Islet of Langerhans (tissue), 1 donor: ENCODE measurements around the gene SLC23A3.
A peak's percentile ranks its signal among the peaks of the same experiment; 100 is the strongest.

ENCODE experiments used
- FAIRE-seq: peaks from one replicate; lab custom pipeline; 2011; peaks lifted over from hg19 to GRCh38; lab: Jason Lieb, UNC

Gene SLC23A3, protein sequence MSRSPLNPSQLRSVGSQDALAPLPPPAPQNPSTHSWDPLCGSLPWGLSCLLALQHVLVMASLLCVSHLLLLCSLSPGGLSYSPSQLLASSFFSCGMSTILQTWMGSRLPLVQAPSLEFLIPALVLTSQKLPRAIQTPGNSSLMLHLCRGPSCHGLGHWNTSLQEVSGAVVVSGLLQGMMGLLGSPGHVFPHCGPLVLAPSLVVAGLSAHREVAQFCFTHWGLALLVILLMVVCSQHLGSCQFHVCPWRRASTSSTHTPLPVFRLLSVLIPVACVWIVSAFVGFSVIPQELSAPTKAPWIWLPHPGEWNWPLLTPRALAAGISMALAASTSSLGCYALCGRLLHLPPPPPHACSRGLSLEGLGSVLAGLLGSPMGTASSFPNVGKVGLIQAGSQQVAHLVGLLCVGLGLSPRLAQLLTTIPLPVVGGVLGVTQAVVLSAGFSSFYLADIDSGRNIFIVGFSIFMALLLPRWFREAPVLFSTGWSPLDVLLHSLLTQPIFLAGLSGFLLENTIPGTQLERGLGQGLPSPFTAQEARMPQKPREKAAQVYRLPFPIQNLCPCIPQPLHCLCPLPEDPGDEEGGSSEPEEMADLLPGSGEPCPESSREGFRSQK

DNA sequence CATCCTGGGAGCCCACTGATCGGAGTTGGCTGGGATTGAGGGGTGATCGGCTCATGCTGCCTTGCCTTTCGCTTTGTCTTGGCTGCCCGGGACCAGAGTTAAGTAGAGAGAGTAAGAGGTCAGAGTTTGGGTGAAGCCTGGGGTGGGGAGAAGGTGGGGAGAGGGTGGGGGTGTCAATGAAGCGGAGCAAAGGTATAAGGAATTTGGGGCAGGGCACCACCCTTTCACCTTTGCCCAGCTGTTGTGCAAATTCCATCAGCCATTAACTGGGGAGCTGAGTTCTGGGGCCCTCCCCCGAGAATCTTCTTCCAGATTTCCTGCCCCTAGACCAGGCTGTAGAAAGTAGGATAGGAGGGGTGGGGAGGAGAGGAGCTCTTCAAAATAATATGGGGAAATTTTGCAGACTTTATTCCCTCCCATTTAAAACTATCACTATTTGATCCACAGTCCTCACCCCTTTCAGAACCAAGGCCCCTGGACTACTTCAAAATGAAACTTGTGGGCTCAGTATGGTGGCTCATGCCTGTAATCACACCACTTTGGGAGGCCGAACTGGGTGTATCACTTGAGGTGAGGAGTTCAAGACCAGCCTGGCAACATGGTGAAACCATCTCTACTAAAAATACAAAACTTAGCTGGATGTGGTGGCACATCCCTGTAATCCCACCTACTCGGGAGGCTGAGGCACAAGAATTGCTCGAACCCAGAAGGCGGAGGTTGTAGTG is at the start of gene SLC23A3:
SLC23A3 (minus strand) TSS at position 100 of the 725 bp plus-strand sequence; CDS start at position 55, 45 bp downstream.
- FAIRE-seq, result no peak

DNA sequence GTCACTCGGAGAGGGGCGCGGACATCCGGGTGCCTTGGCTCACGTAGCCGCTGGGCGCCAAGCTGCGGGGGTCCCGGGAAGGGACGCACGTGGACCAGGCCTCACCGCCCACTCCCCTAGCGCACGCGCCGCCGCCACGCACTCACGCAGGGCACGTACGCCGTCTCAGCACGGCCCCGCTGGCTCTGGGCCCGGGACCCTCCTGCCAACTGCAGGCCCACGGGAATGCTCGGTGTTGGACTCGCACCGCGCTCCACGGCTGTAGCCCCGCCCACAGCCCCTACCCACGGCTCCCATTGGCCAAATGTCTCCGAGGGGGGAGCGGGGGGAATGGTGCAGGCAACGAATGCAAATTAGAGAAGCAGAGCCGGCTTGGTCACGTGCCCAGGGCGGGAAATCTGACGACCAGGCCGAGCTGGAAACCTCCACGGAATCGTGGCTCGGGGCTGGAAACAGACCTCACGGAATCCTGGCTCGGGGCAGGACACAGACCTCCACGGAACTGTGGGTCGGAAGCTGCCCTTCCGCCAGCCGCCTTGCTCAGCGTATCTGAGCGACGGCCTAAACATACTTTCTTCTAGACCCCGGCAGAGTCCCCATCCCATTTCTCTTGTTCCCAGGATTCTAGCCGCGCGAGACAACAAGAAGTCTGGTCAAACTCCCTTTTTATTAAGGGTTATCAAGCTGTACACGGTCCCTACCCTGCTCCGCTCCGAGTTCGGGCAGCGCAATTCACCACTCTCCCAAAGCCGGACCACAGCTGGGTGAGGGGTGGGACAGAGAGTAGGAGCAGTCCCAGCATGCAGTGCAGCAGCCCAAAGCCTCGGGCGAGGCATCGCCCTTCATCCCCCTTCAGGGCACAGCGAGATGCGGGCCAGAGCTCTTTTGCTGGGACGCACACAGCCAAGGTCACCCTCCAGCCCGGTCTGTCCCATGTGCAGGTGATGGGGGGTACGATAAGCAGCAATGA is 49.2 kb upstream of the SLC23A3 start, which contains the start of gene ABCB6:
ABCB6 (minus strand) TSS at position 227 of the 970 bp plus-strand sequence. CDS start 285 bp downstream, outside the sequence.
- peak; percentile 51 for FAIRE-seq

DNA sequence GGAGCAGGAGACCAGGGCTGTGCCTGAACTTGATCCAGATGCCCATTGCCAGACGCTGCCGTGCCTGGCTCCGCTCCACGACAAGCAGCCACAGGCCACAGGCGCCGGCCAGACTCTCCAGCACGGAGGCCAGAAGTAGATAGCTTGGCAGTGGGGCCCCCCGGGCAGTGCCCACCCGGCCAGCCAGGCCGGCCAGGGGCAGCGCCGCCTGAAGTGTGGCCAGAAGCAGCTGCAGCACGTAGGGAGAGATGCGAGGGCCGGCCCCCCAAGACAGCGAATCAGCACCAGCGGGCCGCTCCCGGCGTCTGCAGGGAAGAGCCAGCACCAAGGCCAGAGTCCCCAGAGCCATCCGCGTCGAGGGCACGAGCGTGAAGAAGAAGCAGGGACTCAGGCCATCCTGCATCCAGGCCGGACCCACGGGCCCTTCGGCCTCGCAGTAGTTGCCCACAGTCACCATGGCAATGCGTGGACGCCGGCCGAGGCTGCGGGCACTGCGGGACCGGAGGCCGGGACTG is 48.4 kb upstream of the SLC23A3 start:
- no peak for FAIRE-seq

DNA sequence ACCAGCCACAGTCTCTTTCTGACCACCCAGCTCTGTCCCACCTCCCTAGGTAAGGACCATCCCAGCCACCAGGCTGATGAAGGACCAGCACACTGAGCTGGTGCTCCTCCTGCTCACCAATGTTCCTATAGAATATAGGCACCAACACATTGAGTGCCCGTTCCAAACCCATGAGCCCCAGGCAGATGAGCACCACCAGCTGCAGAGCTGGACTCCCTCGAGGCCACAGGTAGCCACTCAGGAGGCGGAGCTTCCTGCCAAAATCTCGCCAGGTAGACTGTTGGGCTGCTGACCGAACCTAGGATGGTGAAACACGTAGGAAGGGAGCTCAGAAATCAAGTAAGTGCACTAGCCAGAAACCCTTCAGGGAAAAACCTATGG is 46.7 kb upstream of the SLC23A3 start:
- FAIRE-seq, result no peak

DNA sequence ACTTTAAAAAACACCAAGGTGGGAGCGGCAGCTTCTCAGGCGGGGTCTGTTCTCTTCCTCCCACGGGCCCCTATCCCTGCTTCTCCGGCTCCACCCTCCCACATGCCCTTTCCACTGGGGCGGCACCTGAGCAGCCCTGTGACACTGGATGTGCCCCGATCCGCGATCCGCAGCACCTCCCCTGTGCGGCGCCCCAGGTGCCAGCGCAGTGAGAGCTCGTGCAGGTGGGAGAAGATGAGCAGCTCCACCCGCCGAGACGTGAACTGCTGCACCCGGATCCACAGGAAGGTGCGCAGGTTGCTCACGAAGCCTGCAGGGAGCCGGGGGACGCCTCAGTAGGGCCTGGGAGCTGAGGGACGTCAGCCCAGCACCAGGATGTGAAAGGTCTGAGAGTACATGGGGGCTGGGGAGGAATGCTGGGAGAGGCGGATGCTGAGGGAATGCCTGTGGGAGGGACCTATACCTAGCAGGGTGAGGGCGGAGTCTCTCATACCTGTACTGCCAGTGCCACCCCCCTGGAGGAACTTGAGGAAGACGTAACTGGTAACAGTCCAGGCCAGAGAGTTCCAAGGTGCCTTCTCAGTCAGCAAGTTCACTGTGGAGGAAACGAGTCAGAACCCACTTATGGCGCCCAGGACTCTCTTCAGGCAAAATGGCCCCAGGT is 46.2 kb upstream of the SLC23A3 start:
- no peak for FAIRE-seq

DNA sequence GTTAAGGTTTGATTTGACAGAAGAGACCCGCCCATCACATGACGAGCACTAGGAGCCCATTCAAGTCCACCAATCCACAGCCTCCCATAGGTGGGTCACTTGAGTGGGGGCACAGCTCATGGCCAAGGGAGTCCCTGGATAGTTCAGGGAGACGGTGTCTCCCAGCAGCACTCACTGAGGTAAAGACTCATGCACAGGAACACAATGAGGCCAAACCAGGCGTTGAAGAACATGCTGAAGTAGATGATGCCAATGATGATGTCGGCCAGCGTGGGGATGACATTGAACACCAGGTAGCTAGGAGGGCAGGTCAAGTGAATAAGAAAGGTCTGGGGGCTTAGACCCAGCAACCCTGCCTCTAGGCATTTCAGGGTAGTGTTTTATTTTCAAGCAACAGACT is 45.0 kb upstream of the SLC23A3 start:
- no peak for FAIRE-seq

DNA sequence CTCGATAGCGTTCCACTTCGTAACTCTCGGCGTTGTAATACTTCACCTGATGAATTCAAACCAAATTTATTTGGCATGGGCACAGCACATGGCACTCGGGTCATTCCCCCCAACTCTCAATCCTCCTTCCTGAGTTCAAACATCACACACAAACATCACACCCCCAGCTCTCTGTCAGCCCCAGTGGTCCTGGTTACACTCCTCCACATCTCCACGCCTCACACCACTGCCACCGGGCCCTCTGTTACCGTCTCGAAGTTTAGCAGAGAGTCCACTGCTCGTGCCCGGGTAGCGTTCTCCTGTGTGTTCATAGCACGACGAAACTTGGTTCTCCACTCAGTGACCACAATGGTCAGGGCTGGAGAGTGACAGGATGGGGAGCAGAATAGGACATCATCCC is 44.3 kb upstream of the SLC23A3 start:
- FAIRE-seq, result no peak

DNA sequence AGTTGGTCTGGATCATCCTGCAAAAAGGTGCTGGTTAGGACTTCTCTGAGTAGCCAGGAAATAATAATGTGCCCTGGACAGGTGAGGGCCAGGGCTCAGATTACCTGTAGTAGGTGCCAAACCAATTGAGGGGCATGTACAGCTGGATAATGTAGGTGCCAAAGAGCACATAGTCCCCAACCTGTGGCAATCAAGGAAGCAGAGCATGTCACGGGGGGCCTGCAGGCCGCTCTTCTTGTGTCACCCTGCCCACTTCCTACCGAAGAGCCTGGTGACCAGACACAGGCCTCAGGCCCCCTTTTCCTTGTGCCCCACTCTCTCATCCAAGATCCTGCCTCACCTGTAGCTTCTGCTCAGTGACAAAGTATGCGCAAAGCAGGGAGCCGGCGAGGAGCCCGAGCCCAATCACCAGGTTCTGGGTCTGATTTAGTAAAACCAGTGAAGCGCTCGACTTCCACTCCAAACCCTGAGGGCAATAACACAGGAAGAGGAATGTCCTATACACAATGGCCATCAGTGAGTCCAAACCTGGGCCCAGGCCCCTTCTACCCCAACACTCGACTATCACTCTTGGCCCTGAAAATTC is 43.8 kb upstream of the SLC23A3 start:
- FAIRE-seq, result no peak

DNA sequence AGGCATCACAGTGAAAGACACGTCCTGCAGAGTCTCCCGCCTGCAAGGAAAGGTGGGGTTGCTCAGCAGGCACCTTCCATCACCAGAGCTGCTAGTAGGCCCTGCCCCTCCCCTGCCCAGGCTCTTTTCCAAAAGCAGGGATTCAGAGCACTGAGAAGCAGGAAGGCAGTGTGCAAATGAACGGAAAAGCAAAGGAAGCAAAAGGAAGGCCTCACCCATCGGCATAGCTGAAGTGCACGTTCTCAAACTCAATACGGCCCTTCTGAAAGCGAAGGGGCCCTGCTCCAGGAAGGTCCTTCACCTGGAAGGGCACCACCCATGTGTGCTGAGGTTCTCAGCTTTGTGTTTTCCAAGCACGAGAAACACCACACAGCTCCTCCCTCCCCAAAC is 43.2 kb upstream of the SLC23A3 start:
- no peak for FAIRE-seq

DNA sequence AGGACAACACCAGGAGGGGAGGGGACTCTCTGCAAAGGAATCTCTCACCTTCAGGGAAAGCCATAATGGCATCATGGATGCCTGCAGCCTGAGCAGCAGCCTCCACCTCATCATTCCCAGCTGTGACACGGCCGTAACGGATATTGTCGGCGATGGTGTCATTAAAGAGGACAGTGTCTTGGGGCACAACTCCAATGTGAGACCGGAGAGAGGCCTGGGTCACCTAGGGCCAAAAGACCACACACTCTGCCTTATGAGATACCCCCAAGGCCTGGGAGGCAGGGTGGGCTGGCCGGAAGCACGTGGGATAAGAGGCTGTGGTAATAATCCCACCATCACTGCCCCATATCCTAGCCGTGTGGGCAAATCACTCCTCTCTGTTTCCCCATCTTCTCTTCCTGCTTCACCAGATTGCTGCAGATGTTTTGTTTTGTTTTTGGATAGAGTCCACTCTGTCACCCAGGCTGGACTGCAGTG is 41.1 kb upstream of the SLC23A3 start:
- FAIRE-seq, result no peak

DNA sequence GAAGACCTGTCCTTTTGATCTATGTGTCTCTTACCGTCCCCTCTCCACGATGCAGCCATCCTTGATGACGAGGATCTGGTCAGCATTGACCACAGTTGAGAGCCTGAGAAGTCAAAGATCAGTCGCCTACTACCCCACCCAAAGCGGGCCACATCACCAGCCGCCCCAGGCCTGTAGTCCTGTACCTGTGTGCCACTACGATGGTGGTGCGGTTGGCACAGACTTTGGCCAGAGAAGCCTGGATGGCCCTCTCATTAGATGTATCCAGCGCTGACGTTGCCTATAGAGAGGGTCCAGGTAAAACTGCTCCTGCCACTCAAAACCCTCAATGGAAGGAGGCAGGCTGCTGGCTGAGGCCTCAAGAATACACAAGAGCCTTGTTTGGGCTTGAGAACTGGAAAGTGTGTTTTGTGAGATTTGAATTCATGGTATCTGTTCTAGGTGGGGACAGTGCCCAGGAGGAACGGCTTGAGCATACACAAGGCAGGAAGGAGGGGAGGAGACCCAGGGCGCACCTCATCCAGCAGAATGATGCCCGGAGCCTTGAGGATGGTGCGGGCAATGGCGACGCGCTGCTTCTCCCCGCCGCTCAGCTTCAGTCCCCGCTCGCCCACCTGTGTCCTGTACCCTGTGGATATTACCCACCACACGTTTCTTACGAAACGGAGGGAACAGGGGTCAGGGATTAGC is 40.5 kb upstream of the SLC23A3 start:
- FAIRE-seq, result no peak

DNA sequence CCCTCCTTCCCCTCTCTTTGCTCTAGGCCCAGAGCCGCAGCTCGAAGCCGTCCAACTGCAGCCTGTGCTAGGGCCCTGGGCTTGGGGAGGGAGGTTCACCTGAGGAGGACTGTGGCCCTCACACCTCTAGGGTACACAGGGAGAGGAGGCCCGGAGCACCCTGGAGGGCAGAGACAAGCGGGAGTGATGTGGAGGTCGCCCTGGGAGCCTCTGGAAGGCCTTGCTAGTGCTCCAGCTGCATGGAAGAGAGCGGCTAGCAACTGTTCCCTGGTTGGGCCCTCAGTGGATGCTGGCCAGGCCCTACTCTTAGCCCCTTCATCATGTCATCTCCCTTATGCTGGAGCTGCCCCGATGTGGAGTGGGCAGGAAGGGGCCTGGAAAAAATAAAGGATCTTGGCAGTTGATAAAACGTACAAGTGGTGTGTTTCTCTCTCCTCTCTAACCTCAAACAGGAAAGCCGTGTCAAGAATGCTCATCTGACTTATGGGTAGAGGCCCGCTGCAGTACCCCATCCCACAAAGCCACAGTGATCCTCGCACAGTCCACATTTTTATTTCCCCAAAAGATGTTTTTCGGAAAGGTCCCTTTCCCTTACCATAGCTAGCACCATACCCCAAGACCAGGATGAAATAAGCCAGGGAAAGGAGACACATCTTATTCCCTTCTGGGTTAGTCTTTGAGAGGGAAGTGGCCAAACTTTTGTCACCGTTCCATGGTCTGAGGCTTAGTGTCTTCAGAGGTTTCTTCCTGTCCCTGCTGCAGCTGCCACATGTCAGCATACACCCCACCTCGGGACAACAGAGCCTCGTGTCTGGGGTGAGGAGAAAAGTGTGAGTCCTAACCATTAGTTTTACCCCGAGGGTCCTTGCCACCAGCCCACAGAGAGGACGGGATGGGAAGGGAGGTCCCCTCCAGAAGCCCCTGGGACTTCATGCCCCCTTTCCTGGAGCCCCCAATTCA is 39.7 kb upstream of the SLC23A3 start:
- no peak for FAIRE-seq

DNA sequence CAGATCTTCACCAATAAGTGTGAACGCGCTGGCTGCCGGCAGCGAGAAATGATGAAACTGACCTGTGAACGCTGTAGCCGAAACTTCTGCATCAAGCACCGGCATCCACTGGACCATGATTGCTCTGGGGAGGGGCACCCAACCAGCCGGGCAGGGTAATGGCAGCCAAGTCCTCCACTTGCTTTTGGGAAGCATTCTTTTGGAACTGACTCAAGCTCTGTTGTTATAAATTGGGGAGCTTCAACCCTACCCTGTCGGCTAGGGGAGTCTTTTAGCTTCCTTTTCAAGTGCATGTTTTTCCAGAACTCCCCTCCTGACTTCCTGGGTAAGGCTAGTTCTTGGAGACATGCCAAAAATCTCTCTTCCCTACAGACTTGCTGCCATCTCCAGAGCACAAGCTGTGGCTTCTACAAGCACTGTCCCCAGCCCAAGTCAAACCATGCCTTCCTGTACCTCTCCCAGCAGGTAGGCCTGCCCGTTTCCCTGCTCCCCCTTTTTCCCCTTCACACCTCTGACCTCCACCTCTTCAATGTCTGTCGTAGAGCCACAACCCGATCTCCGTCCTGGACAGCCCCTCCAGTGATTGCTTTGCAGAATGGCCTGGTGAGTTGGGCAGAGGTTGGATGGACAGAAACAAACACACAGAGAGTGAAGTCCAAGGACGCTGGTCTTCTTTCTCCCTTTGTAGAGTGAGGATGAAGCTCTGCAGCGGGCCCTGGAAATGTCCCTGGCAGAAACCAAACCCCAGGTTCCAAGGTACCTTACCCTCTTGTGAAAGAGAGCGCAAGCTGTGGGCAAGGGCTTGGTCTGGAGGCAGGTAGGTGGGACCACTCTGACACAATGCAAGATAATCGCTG is 38.3 kb upstream of the SLC23A3 start:
- no peak for FAIRE-seq

DNA sequence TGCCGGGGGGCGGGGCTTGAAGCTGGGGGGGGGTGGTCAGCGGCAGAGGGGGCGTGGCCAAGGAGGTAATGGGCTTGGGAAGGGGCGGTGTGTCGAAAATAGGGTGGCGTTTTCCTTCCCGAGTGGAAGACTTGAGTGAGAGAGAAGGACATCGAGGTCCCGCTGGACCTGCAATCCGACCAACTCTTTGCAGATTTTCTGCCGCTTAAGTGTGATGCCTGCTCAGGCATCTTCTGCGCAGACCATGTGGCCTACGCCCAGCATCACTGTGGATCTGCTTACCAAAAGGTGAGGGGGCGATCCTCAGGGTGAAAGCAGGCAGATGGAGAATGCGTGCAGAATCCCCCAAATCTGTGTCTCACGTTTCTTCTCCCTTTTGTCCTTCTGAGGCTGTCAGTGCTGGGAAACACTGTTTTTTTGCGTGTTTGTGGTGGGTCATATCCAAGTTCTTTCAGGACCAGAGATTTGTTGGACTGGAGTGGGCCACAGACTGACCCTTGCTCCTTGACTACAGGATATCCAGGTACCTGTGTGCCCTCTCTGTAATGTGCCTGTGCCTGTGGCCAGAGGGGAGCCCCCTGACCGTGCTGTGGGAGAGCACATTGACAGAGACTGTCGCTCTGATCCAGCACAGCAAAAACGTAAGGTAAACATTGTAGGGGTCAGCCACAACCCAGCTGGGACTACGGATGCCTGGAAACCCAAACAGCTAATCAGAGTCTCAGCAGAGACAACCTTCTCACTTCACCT is 37.5 kb upstream of the SLC23A3 start:
- no peak for FAIRE-seq

DNA sequence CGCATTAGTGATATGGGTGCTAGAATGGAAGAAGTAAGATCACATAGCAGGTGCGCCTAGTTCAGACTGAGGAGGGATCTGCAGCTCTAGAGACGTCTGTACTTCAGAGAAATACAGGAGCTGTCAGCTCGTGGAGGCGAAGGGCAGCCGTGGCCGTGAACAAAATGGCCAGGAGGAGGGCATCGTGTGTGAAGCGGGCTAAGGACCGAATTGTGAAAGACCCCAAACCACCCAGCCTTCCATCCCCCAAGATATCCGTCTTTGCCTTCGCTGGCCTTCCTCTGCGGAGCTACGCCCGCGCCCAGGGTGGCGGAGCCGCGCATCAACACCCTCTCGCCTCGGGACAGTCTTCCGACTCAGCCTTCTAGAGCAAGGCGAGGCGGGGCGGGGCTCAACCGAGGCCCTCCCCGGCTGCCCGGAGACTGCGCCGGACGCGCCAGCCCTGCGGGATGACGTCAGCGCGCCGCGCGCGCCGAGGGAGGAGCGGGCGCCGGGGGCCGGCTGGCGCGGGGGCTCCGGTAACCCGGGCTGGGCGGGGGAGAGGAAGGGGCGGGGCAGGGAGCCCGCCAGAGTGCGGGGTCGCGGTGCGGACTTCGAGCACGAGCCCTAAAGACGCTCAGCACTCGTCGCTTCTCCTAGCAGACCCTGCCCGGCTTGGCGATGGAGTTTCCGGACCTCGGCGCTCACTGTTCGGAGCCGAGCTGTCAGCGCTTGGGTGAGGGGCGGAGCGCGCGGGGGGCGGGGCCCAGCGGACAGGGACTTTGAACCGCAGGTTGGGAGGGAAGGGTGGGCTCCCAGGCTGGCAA is 36.7 kb upstream of the SLC23A3 start, which contains the start of gene ZFAND2B:
ZFAND2B (plus strand) TSS at position 455 of the 806 bp plus-strand sequence; CDS start at position 661, 206 bp downstream.
- FAIRE-seq, result no peak

DNA sequence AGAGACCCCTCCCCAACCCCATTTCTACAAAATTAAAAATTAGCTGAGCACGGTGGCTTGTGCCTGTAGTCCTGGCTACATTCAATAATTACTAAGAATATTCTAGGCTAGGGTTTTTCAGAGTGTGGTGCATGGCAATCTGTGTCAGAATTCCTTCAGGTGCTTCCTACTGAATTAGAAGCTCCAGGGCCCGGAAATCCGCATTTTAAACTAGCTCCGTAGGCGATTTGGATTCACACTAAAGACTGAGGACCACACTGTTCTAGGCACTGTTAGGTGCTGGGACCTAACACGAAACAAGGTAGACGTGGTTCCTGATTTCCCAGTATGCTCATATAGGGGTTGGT is 36.1 kb upstream of the SLC23A3 start:
- FAIRE-seq, result no peak
